HUES6 (cell line): ENCODE measurements around the gene CBARP.
A peak's percentile ranks its signal among the peaks of the same experiment; 100 is the strongest.

ENCODE experiments used
- H3K27ac ChIP-seq: 2 replicates; pipeline ENCODE4 v1.7.0; 2013; ENCODE audit warnings: low read depth, mild to moderate bottlenecking, low read length, inconsistent platforms
- H3K27me3 ChIP-seq: 2 replicates; pipeline ENCODE4 v1.6.1; 2013; ENCODE audit warnings: low read length; ENCODE audit not compliant: control insufficient read depth, insufficient read depth
- H3K36me3 ChIP-seq: 2 replicates; pipeline ENCODE4 v1.6.1; 2013; ENCODE audit warnings: low read length; ENCODE audit not compliant: control insufficient read depth, insufficient read depth
- H3K4me1 ChIP-seq: 2 replicates; pipeline ENCODE4 v1.6.1; 2013; ENCODE audit warnings: low read length; ENCODE audit not compliant: control insufficient read depth, insufficient read depth
- H3K4me3 ChIP-seq: 2 replicates; pipeline ENCODE4 v1.5.1; 2013; ENCODE audit warnings: low read depth, low read length
- H3K9ac ChIP-seq: one replicate; pipeline ENCODE4 v1.6.1; 2013; ENCODE audit warnings: mild to moderate bottlenecking, low read length
- H3K9me3 ChIP-seq: 2 replicates; pipeline ENCODE4 v1.6.1; 2013; ENCODE audit warnings: low read depth, low read length; ENCODE audit not compliant: control insufficient read depth, insufficient read depth

The CBARP gene

GRCh38 chr19:1281569-1282287, 43.9 kb upstream of the CBARP start:
- peaks cover 14% of the 10 kb centered on the region; the same call in 1 of the 2 replicates for H3K4me1 ChIP-seq
- H3K9me3 ChIP-seq: no peaks in the 10 kb centered on the region
- no peak overlapping the region for H3K27ac ChIP-seq
- peaks cover 31% of the 10 kb centered on the region for H3K27me3 ChIP-seq
- no peak overlapping the region for H3K4me3 ChIP-seq
- H3K9ac ChIP-seq: no peak overlapping the region
- peaks cover 17% of the 10 kb centered on the region for H3K36me3 ChIP-seq

GRCh38 chr19:1280636-1281568, 43.1 kb upstream of the CBARP start:
- no peak overlapping the region for H3K27ac ChIP-seq
- peaks cover 26% of the 10 kb centered on the region for H3K27me3 ChIP-seq
- H3K4me1 ChIP-seq: peaks cover 17% of the 10 kb centered on the region
- no peaks in the 10 kb centered on the region for H3K9me3 ChIP-seq
- no peak overlapping the region for H3K9ac ChIP-seq
- H3K36me3 ChIP-seq: peaks cover 17% of the 10 kb centered on the region
- H3K4me3 ChIP-seq: no peak overlapping the region

- no peak overlapping the region for H3K27ac ChIP-seq
- H3K9ac ChIP-seq: no peak overlapping the region
- peaks cover 17% of the 10 kb centered on the region for H3K4me1 ChIP-seq
These were observed 42.1 kb upstream of the CBARP start for GRCh38 chr19:1279782-1280341.

DNA sequence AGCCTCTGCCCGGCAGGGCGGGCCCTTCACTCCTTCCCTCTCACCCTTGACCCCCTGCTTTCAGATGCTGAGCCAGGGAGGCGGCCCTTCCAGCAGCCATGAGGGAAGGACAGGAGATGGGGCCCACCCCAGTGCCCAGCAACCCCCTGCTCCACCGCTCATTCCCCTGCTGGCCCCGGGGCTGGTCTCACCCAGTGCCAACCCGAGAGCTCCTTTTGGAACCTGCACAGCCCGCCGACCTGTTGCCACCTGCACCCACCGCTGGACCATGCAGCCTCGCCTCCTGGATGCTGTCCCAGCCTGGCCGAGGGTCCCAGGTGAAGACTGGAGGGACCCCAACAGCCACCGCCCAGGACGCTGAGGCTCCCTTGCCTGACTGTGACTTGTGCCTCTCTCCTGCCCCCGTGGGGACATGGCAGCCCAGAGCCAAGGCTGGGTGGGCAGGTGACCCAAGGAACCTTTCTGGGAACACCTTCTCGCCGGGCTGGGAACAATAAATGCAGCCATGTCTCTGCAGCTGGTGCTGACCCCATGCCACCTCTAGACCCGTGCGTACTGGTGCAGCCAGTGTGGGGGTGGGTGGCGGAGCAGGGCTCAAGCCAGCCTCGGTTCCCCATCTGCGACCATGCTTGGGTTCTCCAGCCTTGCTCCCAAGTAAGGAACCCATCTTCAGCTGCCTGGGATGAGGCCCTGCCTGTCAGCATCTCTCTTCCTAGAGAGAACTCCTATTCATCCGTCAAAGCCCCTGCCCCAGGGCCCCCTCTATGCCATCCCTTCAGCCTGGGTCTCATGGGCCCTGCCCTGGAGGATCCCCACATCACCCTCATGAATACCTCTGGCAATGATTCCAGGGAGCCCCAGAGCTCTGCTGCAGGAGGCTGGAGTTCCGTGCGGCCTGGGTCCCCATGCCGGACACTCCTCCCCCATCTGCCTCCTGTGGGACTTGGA, 41.2 kb upstream of the CBARP start:
- Histone ChIP-seq H3K36me3 (peaks cover 26% of the 10 kb centered on the region), H3K9me3 (no peaks in the 10 kb centered on the region), H3K27me3 (peaks cover 12% of the 10 kb centered on the region), H3K4me3 (no peak overlapping the region), H3K4me1 (peaks cover 21% of the 10 kb centered on the region), H3K9ac (no peak overlapping the region), H3K27ac (no peak overlapping the region)

More at GRCh38 chr19:1279782-1280341, 42.1 kb upstream of the CBARP start:
- no peaks in the 10 kb centered on the region for H3K9me3 ChIP-seq
- H3K4me3 ChIP-seq: no peak overlapping the region
- peaks cover 20% of the 10 kb centered on the region for H3K27me3 ChIP-seq
- H3K36me3 ChIP-seq: peaks cover 17% of the 10 kb centered on the region

- Histone ChIP-seq H3K4me1 (peaks cover 20% of the 10 kb centered on the region), H3K36me3 (peaks cover 35% of the 10 kb centered on the region), H3K4me3 (no peak overlapping the region)
These were observed 40.3 kb upstream of the CBARP start for GRCh38 chr19:1278074-1278473.

GRCh38 chr19:1277061-1277460, 39.3 kb upstream of the CBARP start:
- Histone ChIP-seq H3K9me3 (no peaks in the 10 kb centered on the region), H3K4me3 (peak overlapping the region; percentile 89; the same call in 1 of the 2 replicates), H3K27me3 (no peaks in the 10 kb centered on the region), H3K27ac (no peak overlapping the region), H3K9ac (no peak overlapping the region), H3K36me3 (peaks cover 45% of the 10 kb centered on the region), H3K4me1 (peaks cover 19% of the 10 kb centered on the region)

More at GRCh38 chr19:1278074-1278473, 40.3 kb upstream of the CBARP start:
- H3K27ac ChIP-seq: no peak overlapping the region
- H3K27me3 ChIP-seq: peaks cover 3% of the 10 kb centered on the region; the same call in 1 of the 2 replicates
- no peak overlapping the region for H3K9ac ChIP-seq
- no peaks in the 10 kb centered on the region for H3K9me3 ChIP-seq

DNA sequence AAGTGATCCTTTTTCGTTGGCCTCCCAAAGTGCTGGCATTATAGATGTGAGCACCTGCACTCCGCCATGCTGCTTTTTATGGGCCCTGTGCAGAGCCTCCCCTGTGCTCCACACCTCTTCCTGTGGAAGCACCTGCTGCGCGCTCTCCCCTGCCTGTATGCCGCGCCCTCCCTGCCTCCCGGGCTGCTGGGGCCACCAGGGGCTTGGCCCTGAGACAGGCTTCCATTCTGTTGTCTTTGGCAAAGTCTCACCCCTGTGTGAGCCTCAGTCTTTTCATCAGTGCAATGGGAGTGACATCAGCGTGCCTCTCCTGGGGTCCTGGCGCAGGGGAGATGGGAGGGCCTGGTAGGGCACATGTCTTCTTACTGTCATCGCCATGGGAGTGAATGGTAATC, 38.8 kb upstream of the CBARP start:
- H3K36me3 ChIP-seq: peaks cover 50% of the 10 kb centered on the region
- peaks cover 19% of the 10 kb centered on the region for H3K4me1 ChIP-seq
- H3K9me3 ChIP-seq: no peaks in the 10 kb centered on the region
- no peaks in the 10 kb centered on the region for H3K27me3 ChIP-seq
- peak overlapping the region; percentile 89 for H3K4me3 ChIP-seq
- peak overlapping the region; percentile 88 for H3K9ac ChIP-seq
- H3K27ac ChIP-seq: no peak overlapping the region

- Histone ChIP-seq H3K4me3 (peak overlapping the region; percentile 89), H3K4me1 (peaks cover 22% of the 10 kb centered on the region), H3K27ac (peak overlapping the region; percentile 88; the same call in 1 of the 2 replicates), H3K27me3 (no peaks in the 10 kb centered on the region), H3K36me3 (peaks cover 55% of the 10 kb centered on the region), H3K9me3 (no peaks in the 10 kb centered on the region), H3K9ac (peak overlapping the region; percentile 88)
These were observed 38.3 kb upstream of the CBARP start for GRCh38 chr19:1275976-1276627.

- Histone ChIP-seq H3K36me3 (peaks cover 60% of the 10 kb centered on the region), H3K9me3 (no peaks in the 10 kb centered on the region), H3K27ac (peak within 1 kb of the TSS; percentile 97), H3K9ac (peak within 1 kb of the TSS; percentile 91), H3K4me3 (peak within 1 kb of the TSS; percentile 89), H3K4me1 (peaks cover 26% of the 10 kb centered on the region), H3K27me3 (no peaks in the 10 kb centered on the region)
These were observed 37.6 kb upstream of the CBARP start, which contains the start of gene FAM174C for GRCh38 chr19:1275260-1275975. Gene FAM174C, plus strand, starts transcription at chr19:1275530. Its CDS starts 20 bp downstream, at chr19:1275550.
